GM23248 (cell line): Measurements from ENCODE around the gene RPL31.

Experiments
- EZH2 ChIP-seq: fragments of 200-600 bp; sonication (generic); IDR thresholded peaks from 2 replicates; pipeline ENCODE4 v1.6.1; 2018; ENCODE audit warnings: antibody characterized with exemption, mild to moderate bottlenecking; ENCODE audit not compliant: insufficient read depth, poor library complexity, severe bottlenecking
- EZH2phosphoT487 ChIP-seq: fragments of 200-600 bp; sonication (generic); IDR thresholded peaks from 2 replicates; pipeline ENCODE4 v1.6.1; 2018; ENCODE audit warnings: antibody characterized with exemption, moderate library complexity, mild to moderate bottlenecking, low read depth; ENCODE audit not compliant: insufficient read depth

DNA sequence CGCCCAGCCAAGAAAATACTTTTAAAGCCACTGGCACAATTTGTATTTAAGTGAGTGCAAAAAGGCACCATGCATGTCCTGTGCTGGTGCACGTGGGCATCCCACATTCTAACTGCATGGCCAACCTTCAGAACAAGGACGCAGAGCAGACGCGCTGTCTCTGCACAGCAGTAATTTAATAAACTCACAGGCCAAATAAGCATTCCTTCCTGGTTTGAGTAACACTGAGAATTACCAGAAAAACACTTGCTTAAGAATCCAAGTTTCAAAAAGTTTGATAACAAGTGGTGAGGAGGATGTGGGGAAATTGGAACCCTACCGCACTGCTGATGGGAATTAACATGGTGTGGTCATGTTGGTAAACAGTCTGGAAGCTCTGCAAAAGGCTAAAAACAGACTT, 38.7 kb downstream of the RPL31 start:
- TF ChIP-seq EZH2: no peak
- TF ChIP-seq EZH2phosphoT487: no peak
